GM18499 (cell line): Measurements from ENCODE around the gene GRM4.
"Not testable (repeated sequence)": the region's sequence is repeated elsewhere in the genome, so short reads cannot be mapped to it uniquely, and the experiment has no call there.

Source experiments
- ATAC-seq: cut with Tn5 transposase; IDR thresholded peaks from one replicate; pipeline ENCODE4 v1.9.1; 2021; ENCODE audit warnings: moderate number of reproducible peaks; ENCODE audit not compliant: insufficient read depth, unreplicated experiment

The GRM4 gene

DNA sequence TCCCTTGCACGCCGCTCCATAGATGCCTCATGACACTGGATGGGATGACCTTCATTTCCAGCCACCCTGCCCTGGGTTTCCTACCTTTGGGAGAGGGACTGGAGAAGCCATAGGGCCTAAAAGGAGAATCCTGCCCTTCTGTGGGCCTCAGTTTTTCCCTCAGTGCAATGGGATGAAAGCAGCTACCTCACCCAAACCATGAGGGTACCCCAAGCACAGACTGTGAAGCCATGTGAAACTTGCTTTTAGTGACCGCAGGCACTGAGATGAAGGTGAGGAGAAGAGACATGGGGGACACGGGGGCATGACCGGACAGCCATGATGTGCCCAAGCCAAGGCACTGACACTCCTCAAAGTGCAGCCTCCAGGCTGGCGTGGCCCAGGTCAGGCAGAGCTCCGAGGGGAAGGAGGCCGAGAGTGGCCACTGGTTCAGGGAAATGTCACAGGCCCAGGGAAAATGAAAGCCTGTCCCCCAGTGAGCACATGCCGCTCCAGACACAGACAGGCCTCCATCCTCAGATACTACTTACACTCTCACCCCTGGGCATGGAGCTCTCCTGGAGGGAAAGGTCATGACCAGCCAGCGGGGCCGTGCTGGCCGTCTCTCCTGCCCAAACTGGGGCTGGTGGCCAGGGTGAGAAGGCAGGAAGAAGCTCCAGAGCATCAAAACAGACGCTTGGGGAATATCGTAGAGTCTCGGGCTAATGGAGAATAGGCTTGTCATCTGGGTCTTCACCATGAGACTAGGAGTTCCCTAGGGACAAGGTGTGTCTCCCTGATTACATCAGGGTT is 116.2 kb downstream of the GRM4 start:
- ATAC-seq = no peak

DNA sequence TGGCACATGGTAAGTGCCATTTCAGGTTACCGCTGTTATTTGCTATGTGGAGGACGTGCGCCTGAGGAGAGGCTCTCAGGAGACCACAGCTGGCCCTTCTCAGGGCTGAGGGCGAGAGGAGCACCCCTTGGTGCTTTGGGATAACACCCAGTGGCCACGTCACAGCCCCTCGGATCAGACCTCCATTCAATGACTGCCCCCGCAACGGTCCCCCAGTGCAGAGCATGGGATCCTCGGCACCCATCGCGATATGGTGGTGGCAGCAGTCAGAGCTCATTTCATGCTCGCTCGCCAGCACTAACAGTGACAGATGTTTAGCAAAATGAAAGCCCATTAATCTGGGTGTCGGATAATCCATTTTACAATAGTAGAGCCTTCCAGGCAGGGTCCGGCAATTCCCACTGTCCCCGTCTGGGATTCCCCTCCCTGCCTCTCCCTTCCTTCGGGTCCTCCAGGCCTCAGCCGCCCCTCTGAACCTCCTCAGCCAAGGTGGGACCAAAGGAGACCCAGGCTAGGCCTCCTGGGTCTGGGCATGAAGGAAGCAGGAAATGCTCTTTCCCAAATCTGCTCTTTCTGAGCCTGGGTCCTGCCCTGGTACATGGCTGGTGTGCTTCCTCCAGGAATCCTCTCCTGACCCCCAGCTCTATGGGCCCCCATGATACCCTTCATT is 117.1 kb downstream of the GRM4 start:
- no peak for ATAC-seq

DNA sequence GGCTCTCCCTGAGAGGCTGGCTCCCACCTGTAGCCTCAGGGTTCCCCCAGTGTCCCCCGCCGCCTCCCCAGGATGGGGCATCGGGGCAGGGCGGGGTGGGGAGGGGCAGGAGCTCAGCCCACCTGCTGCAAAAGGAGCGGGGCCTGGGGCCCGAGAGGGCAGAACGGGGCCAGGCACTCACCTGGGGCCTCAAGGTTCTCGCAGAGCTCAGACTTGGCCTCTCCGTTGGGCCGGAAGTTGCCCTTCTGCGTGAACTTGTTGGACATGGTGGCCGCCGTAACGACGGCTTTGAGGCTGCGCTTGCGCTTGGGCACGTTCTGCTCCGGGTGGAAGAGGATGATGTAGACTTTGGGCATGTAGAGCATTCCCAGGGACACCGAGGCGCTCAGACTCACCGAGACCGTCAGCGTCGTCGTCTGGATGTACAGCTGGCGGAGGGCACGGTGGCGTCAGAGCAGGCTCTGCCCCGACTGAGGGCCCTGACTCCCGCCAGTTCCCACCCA is 117.9 kb downstream of the GRM4 start:
- ATAC-seq = no peak

DNA sequence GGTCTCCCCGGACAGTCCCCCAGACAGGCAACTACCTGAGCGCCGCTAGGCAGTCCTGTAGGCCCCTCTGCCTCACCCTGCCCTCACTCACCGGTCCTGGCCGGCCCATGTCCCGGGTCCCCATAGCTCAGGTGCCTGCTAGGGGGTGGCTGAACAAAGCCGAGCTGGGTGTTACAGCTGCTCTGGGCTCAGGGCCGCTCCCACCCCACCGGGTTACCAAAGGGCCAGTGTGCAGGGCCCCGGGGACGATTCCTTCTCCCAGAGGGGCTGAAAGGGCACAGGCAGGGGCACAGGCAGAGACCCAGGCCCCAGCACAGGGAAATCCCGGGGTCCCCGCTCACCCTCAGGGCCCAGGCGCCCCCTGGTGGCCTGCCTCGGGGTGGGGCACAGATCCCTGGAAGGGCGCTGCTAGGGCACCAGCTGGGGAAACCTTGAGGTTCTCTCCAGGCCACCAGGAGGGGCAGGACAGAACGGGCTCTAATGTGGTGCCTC is 118.4 kb downstream of the GRM4 start:
- ATAC-seq = no peak

DNA sequence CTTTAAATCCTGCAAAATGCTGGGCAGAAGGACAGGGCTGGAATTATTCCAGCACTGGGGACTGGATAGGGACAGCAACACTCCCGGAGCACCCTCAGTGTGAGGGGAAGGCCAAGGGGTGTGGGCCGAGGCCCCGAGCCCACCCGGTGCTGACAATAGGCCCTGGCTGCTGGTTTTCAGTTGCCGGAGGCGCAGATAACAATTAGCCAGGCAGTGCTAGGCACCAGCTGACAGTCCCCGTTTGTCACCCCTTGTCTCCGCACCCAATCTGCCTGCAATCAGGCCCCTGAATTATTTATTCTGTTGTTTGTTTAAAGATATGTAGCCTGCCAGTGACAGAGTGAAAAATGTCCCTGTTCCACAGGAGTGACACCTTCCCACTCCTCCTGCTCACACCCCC is 120.0 kb downstream of the GRM4 start:
- ATAC-seq = no peak

DNA sequence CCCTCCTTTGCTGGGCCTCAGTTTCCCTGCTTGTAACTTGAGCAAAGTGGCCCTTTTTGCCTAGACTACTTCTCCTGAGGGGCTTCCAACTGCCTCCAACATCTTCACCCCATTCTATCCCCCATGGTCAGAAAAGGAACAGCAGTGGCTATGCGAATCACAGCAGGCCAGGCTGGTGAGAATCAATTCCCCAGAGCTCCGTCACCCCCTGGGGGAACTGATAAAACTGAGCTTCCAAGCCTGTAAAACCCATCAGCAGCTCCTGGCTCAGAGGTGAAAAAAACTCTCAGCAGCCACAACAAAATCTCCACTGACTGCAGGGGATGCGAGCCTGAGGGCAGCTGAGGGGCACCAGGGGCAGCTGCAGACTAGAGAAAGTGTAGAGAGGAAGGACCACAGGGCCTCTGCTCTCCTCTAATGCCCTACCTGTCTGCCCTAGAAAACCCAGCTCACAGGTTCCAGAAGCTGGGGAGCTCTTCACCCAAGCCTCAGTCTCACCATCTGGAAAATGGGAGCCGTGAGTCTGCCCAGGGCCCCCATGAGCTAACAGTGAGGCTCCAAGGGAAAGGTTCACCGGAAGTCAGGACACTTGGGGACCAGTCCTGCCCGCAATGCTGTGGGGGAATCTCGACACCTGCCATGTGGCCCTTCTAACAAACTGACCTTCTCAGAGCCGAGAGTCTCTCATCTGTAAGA is 120.6 kb downstream of the GRM4 start:
- no peak for ATAC-seq

DNA sequence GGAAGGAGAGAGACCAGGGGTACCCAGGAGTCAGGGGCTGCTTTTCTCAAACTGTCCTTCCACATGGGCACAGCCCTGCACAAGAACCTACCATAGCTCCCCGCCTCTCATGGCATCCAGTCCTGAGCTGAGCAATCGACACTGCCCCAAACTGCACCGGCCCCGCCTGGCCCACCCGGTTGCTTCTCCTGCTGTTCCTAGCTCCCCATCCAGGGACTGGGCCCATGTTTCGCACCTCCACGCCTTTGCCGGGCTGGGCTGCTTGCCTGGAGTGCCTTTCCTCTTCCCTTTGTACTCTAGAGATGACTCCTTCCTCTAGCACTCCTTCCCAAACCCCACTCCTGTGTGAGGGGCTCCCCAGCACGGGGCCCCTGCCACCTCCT is 123.0 kb downstream of the GRM4 start:
- ATAC-seq = no peak

DNA sequence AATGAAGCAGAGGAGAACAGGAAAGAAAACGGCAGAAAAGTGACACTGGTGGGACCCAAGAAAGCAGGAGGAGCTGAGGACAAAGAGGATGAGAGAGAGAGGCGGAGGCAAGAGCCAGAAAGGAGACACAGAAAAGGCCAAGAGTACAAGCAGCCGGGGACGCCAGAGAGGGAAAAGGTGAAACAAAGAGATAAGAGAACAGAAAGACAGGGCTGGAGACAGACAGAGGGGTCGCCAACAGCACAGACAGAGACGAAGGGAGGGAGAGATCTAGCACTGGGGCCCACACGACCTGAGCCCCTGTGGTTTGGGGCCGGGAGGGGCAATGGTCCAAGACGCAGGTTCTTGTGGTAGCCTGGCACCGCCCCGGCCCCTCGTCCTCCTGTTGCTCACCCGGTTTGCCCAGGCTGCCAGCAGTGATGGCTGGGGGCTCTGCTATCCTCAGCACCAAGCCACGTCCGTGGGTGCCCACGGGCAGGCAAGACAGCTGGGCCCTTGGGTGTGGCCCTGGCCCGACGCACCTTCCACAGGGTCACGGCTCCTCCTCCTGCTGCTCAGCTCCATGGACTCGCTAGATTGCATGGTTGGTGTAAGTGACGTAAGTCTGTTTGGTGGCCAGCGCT is 123.5 kb downstream of the GRM4 start:
- ATAC-seq = no peak

DNA sequence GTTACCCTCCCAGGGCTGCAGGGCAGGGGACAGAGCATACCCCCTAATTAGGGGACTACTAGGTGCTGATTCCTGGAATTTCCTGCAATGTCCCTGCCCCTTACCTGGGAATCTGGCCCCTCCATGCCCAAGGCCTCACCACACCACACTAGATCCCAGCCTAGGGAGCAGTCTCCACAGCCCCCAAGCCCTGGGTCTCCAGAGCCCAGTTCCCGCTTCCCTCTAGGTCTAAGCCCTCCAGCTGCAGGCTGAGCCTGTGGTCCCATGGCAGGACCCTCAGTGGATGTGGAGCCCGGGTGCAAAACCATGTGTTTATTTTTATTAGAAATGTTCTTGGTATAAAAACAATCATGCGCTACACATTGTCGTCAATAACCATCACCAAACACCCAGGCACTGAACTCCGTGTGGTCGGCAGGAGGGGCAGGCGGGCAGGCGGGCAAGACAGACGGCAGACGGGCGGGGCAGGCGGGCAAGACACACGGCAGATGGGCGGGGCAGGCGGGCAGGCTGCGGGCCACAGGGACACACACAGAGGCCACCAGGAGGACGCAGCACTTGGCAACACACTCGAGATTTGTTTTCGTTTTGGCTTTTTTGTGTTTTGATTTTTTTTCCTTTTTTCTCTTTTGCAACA is 124.2 kb downstream of the GRM4 start:
- no peak for ATAC-seq

DNA sequence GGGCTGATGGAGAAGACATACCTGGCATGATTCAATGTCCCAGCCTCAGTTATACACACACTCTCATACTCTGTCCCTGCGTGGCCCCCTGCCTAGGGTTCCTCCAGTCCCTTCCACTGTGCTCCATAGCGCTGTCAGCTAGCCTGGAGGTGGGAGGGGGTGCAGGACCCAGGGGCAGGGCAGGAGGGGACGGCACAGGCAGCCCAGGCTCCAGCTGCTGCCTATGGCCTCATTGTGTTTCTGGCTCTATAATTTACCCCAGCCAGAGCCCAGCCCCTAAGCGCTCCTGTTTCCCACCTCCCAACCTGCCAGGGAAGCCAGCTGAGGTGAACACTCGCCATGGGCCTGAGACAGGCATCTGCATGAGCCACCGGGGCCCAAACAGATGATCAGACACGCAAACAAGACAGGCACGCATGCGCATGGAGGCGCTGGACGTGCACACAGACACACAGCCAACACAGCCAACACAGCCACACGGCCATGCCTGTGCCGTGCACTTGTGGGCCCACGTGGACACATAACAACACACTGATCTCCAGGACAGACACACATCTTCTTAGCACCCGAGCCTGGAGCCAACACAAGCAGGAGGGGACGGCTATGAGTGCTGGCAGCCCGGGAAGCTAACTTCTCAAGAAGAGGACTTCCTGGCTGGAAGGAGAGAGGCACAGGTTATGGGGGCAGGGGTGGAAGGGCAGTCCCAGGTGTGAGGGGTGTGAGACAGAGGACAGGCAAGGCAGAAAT is 124.9 kb downstream of the GRM4 start:
- no peak for ATAC-seq

DNA sequence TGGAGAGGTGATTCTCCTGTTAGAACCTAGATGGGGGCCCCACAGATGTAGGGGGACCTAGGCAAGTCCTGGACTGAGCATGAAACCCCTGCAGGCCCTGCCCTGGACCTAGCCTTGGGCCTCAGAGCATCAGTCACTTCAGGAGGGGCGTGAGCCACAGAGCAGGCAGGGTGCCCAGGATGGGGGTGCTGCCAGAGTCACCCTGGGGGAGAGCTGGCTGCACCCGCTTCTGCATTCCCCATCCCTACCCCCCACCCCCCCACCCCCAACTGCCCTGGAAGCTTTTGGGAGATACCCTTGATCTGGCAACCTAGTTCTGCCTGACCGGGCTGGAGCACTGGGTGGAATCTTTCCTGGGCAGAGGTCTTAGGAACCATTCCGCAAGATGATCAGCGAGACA is 125.6 kb downstream of the GRM4 start:
- no peak for ATAC-seq

DNA sequence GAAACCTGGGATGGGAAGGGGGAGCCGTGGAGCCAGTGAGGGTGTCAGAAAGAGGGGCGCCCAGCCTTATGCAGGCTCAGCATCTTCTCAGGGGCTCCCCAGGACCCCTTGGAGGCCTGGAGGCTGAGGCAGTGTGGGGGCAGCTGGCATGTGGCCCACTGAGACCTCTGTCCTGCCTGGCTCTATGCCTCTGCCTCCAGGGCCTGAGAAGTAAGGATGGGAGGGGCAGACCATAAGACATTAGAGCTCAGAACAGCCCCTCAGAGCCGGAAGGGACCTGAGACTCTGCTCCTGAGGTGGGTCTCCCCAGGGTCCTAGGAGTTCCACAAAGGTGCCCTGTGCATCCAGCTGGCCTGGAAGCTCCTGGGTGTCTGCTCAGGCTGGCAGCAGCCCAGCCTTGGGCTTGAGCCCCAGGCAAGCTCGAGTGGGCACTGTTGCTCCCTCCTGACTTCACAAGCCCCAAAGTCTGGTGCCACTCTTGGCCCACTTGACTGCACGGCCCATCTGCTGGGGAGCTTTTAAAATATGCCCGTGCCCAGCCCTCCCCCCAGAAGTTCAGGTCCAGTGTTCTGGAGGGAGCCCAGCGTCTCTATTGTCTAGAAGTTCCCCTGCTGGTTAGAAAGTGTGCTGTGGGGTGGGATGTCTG is 126.8 kb downstream of the GRM4 start:
- no peak for ATAC-seq

DNA sequence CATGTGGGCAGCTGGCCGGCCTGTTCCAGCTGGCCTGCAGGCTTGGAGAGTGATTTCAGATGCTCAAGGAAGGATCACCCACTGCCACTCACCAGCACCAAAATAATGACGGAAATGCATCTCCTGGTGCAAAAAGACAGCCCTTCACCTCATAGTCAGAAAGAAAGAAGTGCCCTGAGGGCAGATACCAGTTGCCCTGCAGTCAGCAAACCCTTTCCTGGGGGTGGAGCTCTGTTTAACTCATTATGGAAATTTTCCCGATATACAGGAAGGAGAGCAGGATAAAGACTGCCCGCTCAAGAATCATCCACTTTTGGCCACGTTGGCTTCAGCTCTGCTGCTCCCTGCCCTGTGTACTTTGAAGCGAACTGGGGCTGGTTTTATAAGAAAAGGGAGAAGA is 127.9 kb downstream of the GRM4 start:
- no peak for ATAC-seq

DNA sequence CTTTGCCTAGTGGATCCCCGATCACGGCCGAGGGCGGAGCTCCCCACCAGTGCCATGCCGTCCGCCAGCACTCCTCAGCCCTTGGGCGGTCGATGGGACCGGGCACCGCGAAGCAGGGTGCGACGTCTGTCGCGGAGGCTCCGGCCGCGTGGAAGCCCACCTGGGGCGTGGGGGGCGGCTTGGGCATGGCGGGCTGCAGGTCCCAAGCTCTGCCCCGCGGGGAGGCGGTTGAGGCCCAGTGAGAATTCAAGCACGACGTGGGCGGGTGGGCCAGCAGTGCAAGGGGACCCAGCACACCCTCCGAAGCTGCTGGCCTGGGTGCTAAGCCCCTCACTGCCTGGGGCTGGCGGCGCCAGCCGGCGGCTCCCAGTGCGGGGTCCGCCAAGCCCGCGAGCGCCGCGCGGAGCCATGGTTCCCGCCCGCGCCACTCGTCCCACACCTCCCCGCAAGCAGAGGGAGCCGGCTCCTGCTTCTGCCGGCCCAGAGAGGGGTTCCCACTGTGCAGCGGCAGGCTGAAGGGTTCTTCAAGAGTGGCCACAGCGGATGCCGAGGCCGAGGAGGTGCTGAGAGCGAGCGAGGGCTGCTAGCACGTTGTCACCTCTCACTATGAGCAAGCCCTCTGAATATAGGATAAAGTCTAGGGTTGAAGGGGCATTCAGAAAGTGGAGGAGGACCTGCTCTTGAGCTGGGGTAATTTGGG is 128.6 kb downstream of the GRM4 start:
- ATAC-seq = no peak

DNA sequence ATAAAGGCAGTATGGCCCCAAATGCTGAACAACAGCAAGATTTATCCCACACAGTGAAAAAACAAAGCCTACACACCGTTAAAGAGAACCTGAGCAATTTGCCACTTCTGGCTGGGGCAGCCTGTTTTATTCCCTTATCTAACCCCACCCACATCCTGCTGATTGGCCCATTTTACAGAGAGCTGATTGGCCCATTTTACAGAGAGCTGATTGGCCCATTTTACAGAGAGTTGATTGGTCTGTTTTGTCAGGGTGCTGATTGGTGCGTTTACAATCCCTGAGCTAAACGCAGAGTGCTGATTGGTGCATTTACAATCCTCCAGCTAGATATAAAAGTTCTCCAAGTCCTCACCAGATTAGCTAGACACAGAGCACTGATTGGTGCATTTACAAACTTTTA is 129.3 kb downstream of the GRM4 start:
- ATAC-seq = not testable (repeated sequence)

DNA sequence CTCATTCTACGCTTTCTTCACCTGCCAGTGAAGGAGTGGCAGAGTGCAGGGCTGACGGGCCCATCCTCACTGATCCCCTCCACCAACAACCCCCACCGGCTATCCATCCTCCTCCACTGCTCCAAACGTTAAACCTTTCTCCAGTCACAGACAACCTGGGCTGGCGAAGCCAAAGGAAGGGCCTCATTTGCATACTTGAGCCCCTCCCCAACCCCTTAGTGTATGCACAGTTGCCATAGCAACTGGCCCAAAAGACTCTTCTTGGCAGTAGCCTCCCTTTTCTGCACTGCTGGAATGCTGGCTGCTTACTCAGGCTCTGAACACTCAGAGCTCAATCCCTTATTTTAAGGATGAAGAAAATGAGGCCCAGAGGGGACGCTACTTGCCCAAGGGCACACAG is 130.3 kb downstream of the GRM4 start:
- no peak for ATAC-seq

DNA sequence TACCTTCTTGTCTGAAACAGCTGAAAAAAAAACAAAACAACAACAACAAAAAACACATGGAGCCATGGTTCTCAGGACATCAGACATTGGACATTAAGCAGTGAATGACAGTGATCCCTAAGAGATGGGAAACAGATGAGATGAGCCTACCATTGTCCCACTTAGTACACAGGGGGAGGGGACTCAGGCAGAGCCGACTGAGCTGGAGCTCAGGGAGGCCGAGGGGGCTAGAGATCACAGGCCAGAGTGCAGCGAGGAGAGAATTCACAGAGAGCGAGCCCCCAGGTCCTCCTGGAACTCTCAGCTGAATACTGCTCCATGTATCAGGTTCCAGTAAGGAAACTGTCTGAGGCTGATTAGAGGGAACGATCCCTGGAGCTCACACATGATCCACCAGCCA is 134.6 kb downstream of the GRM4 start:
- ATAC-seq = no peak

DNA sequence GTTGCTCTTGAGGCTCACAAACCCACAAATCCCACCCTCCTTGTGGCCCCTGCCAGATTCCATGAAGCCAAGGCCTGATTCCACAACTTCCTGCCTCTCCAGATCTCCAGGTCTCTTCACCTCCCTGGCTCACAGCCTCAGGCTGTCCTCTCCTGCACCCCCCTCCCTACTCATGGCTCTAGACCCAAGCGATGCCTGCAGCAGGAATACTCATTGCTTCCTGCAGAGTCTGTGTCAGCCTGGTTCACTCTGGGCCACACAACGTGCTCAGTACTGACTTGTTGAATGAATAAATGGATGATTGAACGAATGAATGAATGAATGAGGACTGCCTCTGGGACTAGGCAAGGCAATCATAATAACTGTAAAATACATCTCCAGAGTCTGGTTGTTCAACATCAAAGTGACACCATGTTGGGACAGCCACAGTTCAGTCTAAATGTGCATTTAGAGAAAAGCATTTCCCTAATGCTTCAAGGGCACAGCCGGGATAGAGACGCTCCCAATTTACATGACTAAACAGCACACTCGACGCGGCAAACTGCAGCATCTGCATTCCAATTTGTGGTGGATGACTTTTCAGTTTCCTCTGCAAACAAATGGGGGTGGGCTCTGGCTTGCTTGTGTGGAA is 139.9 kb downstream of the GRM4 start:
- ATAC-seq = no peak
